T-helper 2 cell treated with Interferon-gamma antibody and Interleukin-4, amounts not matched to agents 5 μg/mL and 100 μg/mL, for 36 hours (primary cell): ENCODE data around the gene MANSC4.

Experiments used
- DNase-seq: peaks from one replicate; pipeline ENCODE4 v3.0.0; 2021; ENCODE audit warnings: low spot score
- H3K27ac Mint-ChIP-seq: one replicate; pipeline ENCODE4 v1.8.0; 2021; ENCODE audit warnings: mild to moderate bottlenecking, mixed read lengths
- H3K27me3 Mint-ChIP-seq: one replicate; pipeline ENCODE4 v1.8.0; 2021; ENCODE audit warnings: low read depth, mixed read lengths
- H3K36me3 Mint-ChIP-seq: one replicate; pipeline ENCODE4 v1.8.0; 2021; ENCODE audit warnings: low read depth, mixed read lengths
- H3K4me1 Mint-ChIP-seq: one replicate; pipeline ENCODE4 v1.8.0; 2021; ENCODE audit warnings: low read depth, mixed read lengths
- H3K4me3 Mint-ChIP-seq: one replicate; pipeline ENCODE4 v1.8.0; 2022; ENCODE audit warnings: mild to moderate bottlenecking, moderate library complexity, mixed read lengths
- H3K9me3 Mint-ChIP-seq: one replicate; pipeline ENCODE4 v1.8.0; 2021; ENCODE audit warnings: mixed read lengths

Gene MANSC4

DNA sequence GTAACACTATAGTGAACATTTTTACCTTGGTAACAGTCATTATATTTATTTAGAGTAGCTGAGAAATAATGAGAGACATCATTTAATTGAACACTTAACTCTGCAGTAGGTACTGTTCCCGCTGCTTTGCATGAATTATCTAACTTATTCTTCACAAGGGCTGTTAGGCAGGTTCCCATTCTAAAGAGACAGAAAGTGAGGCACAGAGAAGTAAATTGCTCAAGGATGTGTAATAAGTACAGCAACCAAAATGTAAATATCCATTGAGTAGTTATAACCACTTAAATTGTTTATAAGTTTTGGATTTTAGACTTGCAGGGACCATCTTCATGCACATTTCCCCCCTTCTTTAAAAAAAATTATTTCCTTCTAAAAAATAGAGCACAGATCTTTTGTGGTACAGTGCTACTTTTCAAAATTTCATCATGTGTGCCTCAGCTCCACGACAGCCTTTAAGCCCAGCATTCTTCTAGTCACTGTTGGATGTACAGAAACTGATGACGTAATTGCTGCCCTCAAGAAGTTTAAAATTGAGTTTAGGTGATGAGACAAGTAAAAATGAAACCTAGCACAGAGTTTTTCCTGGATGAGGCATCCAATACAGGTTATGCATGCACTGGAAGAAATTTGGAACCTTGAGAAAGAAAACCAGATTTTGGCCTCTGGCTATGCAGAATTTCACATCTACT, 6.0 kb upstream of the MANSC4 start:
- Mint-ChIP-seq H3K4me1 (peaks cover 36% of the 10 kb centered on the region), H3K36me3 (peaks cover 29% of the 10 kb centered on the region), H3K9me3 (no peaks in the 10 kb centered on the region), H3K27ac (no peak overlapping the region), H3K4me3 (no peak overlapping the region), H3K27me3 (no peaks in the 10 kb centered on the region)
- no peak for DNase-seq

DNA sequence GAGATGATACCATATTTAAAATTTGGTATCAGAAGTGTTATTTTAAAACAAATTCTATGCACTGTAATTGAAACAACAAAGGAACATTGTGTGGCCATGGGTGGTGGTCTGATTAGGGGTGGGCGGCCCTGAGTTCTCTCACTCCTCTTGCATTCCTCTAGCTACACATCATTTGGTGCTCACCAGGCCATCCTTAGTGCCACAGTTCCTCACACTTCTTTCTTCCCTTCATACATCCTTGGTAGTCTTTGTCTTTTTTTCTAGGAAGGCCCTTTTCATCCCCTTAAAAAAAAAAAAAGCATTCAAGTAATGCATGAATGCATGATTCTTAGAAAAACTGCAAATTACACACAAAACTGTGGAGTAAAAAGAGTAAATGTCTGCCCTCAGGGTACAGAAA, 2.4 kb upstream of the MANSC4 start:
- peaks cover 12% of the 10 kb centered on the region for H3K27me3 Mint-ChIP-seq
- DNase-seq = no peak
- peaks cover 20% of the 10 kb centered on the region for H3K36me3 Mint-ChIP-seq
- H3K4me1 Mint-ChIP-seq = peaks cover 41% of the 10 kb centered on the region
- H3K4me3 Mint-ChIP-seq = peak overlapping the region; percentile 37
- H3K27ac Mint-ChIP-seq = no peak overlapping the region
- no peaks in the 10 kb centered on the region for H3K9me3 Mint-ChIP-seq

DNA sequence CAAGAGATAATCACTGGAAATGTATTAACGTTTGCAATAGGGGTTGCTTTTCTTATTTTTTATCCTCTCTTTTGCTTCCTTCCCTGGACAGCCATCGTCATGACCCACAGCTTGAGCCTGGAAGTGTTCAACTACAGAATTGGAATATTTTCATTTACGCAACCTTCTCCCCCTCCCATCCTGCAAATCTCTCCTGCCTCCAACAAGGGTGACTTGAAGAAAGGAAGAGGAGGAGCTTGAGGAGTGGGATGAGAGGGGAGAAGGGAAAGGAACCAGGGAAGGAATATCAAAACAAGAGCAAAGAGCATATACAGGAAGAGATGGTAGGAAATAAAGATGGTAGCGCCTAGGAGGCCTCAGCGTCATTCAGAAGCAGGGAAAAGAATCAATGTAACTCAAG, 1.6 kb upstream of the MANSC4 start:
- H3K4me1 Mint-ChIP-seq = peaks cover 43% of the 10 kb centered on the region
- H3K27me3 Mint-ChIP-seq = peaks cover 15% of the 10 kb centered on the region
- H3K9me3 Mint-ChIP-seq = no peaks in the 10 kb centered on the region
- DNase-seq = no peak
- peak overlapping the region; percentile 83 for H3K4me3 Mint-ChIP-seq
- no peak overlapping the region for H3K27ac Mint-ChIP-seq
- peaks cover 20% of the 10 kb centered on the region for H3K36me3 Mint-ChIP-seq

GRCh38 chr12:27780612-27781408, 774 bp upstream of the MANSC4 start:
- H3K9me3 Mint-ChIP-seq = no peaks in the 10 kb centered on the region
- peaks cover 18% of the 10 kb centered on the region for H3K36me3 Mint-ChIP-seq
- peak overlapping the region; percentile 80 for H3K27ac Mint-ChIP-seq
- no peak for DNase-seq
- peaks cover 15% of the 10 kb centered on the region for H3K27me3 Mint-ChIP-seq
- peak overlapping the region; percentile 83 for H3K4me3 Mint-ChIP-seq
- H3K4me1 Mint-ChIP-seq = peaks cover 38% of the 10 kb centered on the region

- Mint-ChIP-seq H3K9me3 (no peaks in the 10 kb centered on the region), H3K4me1 (peaks cover 31% of the 10 kb centered on the region), H3K27me3 (peaks cover 16% of the 10 kb centered on the region), H3K36me3 (peaks cover 14% of the 10 kb centered on the region), H3K4me3 (peak overlapping the region; percentile 82), H3K27ac (peak overlapping the region; percentile 83)
- no peak for DNase-seq
Observed at GRCh38 chr12:27779416-27779919, 568 bp downstream of the MANSC4 start.

DNA sequence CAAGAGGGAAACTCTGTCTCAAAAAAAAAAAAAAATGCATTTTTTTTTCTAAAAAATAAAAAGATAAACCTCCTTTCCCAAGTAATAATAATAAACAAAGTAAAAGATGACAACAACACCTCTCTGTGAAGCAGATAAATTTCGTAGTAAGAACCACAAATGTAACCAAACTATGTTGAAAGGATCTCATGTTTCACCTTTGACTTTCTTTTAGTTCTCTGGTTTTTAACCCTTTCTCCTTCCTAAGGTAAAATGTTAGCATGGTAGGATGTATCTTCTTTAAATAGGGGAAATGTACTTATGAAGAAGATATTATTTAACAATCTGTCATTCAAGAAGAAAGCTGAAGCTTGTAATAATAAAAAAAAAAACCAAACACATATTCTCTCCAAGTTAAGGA, 1.8 kb downstream of the MANSC4 start:
- Mint-ChIP-seq H3K36me3 (peaks cover 13% of the 10 kb centered on the region), H3K9me3 (no peaks in the 10 kb centered on the region), H3K4me1 (peaks cover 30% of the 10 kb centered on the region), H3K4me3 (no peak overlapping the region), H3K27me3 (peaks cover 20% of the 10 kb centered on the region), H3K27ac (no peak overlapping the region)
- DNase-seq = no peak

- Mint-ChIP-seq H3K27ac (no peak overlapping the region), H3K9me3 (no peaks in the 10 kb centered on the region), H3K36me3 (peaks cover 8% of the 10 kb centered on the region), H3K27me3 (peaks cover 20% of the 10 kb centered on the region), H3K4me3 (no peak overlapping the region), H3K4me1 (peaks cover 25% of the 10 kb centered on the region)
- no peak for DNase-seq
Observed at GRCh38 chr12:27777141-27777540, 2.9 kb downstream of the MANSC4 start.

GRCh38 chr12:27772328-27773049, 7.5 kb downstream of the MANSC4 start:
- H3K36me3 Mint-ChIP-seq = no peaks in the 10 kb centered on the region
- H3K4me3 Mint-ChIP-seq = no peak overlapping the region
- no peak overlapping the region for H3K27ac Mint-ChIP-seq
- H3K4me1 Mint-ChIP-seq = peaks cover 10% of the 10 kb centered on the region
- no peak for DNase-seq
- no peaks in the 10 kb centered on the region for H3K9me3 Mint-ChIP-seq
- H3K27me3 Mint-ChIP-seq = peaks cover 10% of the 10 kb centered on the region

DNA sequence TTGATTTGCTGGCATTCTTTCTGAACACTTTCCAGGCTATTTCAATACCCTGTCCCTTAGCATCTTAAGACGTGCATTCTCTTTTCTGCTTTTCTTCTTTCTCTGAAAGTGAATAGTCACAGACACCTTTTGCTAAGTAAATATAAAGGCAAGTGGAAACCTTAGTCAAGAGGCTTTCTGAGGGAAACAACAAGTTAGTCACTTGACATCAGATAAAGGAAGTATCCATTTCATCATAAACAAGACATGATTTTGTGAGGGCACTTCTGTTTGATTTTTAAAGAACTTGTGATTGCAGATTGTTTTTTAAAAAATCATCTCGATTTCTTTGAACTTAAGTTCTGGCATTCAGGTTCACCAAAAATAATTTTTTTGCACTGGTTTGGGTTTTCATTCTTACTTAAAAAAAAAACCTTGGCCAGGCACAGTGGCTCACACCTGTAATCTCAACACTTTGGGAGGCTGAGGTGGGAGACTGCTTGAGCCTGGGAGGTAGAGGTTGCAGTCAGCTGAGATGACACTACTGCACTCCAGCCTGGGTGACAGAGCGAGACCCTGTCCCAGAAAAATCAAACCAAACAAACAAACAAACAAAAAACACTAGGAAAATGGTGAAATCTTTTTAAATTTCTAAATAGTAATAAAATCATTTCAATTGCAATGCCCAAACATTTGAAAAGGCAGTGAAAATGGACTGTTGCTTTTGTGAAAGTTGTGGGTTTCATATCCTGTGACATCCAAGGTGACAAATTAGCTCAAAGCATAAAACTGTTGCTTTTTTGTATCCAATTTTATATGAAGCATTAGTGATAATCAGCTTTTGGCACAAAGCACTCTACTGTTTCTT, 8.3 kb downstream of the MANSC4 start:
- no peak overlapping the region for H3K4me3 Mint-ChIP-seq
- no peaks in the 10 kb centered on the region for H3K36me3 Mint-ChIP-seq
- H3K27me3 Mint-ChIP-seq = peaks cover 8% of the 10 kb centered on the region
- no peak overlapping the region for H3K27ac Mint-ChIP-seq
- no peak for DNase-seq
- H3K4me1 Mint-ChIP-seq = peaks cover 8% of the 10 kb centered on the region
- no peaks in the 10 kb centered on the region for H3K9me3 Mint-ChIP-seq

GRCh38 chr12:27769142-27769673, 10.8 kb downstream of the MANSC4 start:
- Mint-ChIP-seq H3K4me1 (peaks cover 10% of the 10 kb centered on the region), H3K4me3 (no peak overlapping the region), H3K27me3 (peaks cover 6% of the 10 kb centered on the region), H3K9me3 (no peaks in the 10 kb centered on the region), H3K36me3 (no peaks in the 10 kb centered on the region), H3K27ac (no peak overlapping the region)
- DNase-seq = no peak

- no peak for DNase-seq
- Mint-ChIP-seq H3K4me3 (no peak overlapping the region), H3K27me3 (peaks cover 2% of the 10 kb centered on the region), H3K27ac (no peak overlapping the region), H3K36me3 (peaks cover 2% of the 10 kb centered on the region), H3K4me1 (peaks cover 20% of the 10 kb centered on the region), H3K9me3 (no peaks in the 10 kb centered on the region)
Observed at GRCh38 chr12:27766587-27766986, 13.4 kb downstream of the MANSC4 start.

- DNase-seq = peak; percentile 15
- H3K9me3 Mint-ChIP-seq = no peaks in the 10 kb centered on the region
- H3K36me3 Mint-ChIP-seq = peaks cover 2% of the 10 kb centered on the region
- H3K4me3 Mint-ChIP-seq = peak overlapping the region; percentile 27
- H3K27me3 Mint-ChIP-seq = no peaks in the 10 kb centered on the region
- H3K27ac Mint-ChIP-seq = no peak overlapping the region
- peaks cover 17% of the 10 kb centered on the region for H3K4me1 Mint-ChIP-seq
Observed at GRCh38 chr12:27762757-27763156, 17.3 kb downstream of the MANSC4 start.

DNA sequence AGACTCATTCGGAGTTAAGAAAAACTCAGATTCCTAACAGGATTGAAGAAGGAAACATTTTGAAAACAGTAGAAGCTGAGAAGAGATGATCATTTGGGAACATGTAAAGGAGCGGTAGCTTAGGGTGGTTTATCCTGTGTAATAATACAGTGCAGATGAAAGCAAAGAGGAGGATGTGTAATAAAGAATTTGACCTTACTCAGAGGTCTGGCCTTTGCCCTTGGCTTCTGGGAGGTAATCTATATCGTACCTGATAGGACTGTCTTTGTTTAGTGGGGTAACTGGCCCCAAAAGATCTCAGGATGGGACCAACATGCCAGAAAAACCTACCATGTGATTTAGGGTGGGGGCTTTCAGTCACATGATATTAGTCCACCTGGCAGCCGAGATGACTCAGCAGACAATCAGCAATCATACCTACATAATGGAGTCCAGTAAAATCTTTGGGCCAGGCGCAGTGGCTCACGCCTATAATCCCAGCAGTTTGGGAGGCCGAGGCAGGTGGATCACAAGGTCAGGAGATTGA, 23.3 kb downstream of the MANSC4 start:
- Mint-ChIP-seq H3K27me3 (no peaks in the 10 kb centered on the region), H3K27ac (no peak overlapping the region), H3K4me1 (peaks cover 3% of the 10 kb centered on the region), H3K36me3 (peaks cover 20% of the 10 kb centered on the region), H3K9me3 (no peaks in the 10 kb centered on the region), H3K4me3 (no peak overlapping the region)
- no peak for DNase-seq
